Osteoblast (primary cell): Measurements from ENCODE around the gene COQ5. TPM values are rescaled to one million over a fixed set of nuclear protein-coding genes. Genes with fewer than 3 reads are reported as not detected.

Experiments used
- DNase-seq: peaks from one replicate; pipeline ENCODE4 v3.0.0; 2011; ENCODE audit warnings: low spot score, mixed read lengths; ENCODE audit not compliant: insufficient read length; ENCODE audit errors: missing footprints
- H2AFZ ChIP-seq: 2 replicates; pipeline ENCODE4 v1.6.0; 2011; ENCODE audit warnings: mild to moderate bottlenecking, low read length
- H3K27ac ChIP-seq: 2 replicates; pipeline ENCODE4 v1.5.1; 2011; ENCODE audit warnings: mild to moderate bottlenecking, low read depth, low read length, moderate library complexity
- H3K27me3 ChIP-seq: 2 replicates; pipeline ENCODE4 v1.6.0; 2012; ENCODE audit warnings: mild to moderate bottlenecking, control low read depth, inconsistent platforms, low read length, moderate library complexity; ENCODE audit not compliant: insufficient read depth
- H3K36me3 ChIP-seq: 2 replicates; pipeline ENCODE4 v1.5.1; 2011; ENCODE audit warnings: mild to moderate bottlenecking, low read length, control low read depth, moderate library complexity; ENCODE audit not compliant: insufficient read depth
- H3K4me1 ChIP-seq: 2 replicates; pipeline ENCODE4 v1.5.1; 2011; ENCODE audit warnings: mild to moderate bottlenecking, low read length, control low read depth, moderate library complexity; ENCODE audit not compliant: insufficient read depth
- H3K4me2 ChIP-seq: 2 replicates; pipeline ENCODE4 v1.6.0; 2011; ENCODE audit warnings: mild to moderate bottlenecking, low read length; ENCODE audit not compliant: insufficient read depth
- H3K4me3 ChIP-seq: fragments of 200-600 bp; sonication (generic); 3 replicates; pipeline ENCODE4 v1.5.1; 2012; ENCODE audit warnings: mild to moderate bottlenecking, low read length, inconsistent platforms; ENCODE audit not compliant: insufficient read depth
- H3K79me2 ChIP-seq: 2 replicates; pipeline ENCODE4 v1.6.0; 2012; ENCODE audit warnings: mild to moderate bottlenecking, low read length, control low read depth, inconsistent platforms; ENCODE audit not compliant: insufficient read depth
- H3K9me3 ChIP-seq: 2 replicates; pipeline ENCODE4 v1.5.1; 2011; ENCODE audit warnings: low read depth, low read length, control low read depth
- H4K20me1 ChIP-seq: 2 replicates; pipeline ENCODE4 v1.6.0; 2012; ENCODE audit warnings: mild to moderate bottlenecking, low read length, control low read depth; ENCODE audit not compliant: insufficient read depth
- total RNA-seq: library from RNA; depleted of rRNA; stranded (reverse); fragments of >200 nt; gene quantifications from 2 replicates; pipeline ENCODE4 v1.2.3, GENCODE V29; 2012
- TF ChIP-seq, protein P1 (sequence below): IDR thresholded peaks from 2 replicates; pipeline ENCODE4 v1.5.1; 2011; ENCODE audit warnings: mild to moderate bottlenecking, low read depth, low read length, moderate library complexity; ENCODE audit errors: extremely low read depth

COQ5 gene
- total RNA-seq, 1 donor = 15.2 TPM

DNA sequence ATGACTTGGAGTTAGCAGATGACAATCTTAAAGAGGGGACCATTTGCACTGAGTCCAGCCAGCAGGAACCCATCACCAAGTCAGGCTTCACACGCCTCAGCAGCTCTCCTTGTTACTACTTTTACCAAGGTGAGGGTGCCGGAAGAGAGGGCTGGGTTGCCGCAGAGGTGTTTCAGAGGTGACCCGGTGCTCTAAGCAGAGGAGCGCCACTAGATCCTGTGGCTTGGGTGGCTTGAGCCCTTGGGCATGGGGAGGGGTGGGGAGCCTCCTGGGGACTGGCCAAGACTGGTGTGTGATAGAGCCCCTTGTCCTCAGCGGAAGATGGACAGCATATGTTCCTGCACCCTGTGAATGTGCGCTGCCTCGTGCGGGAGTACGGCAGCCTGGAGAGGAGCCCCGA is 34.5 kb upstream of the COQ5 start:
- no peak for DNase-seq
- Histone ChIP-seq H3K27ac (no peak overlapping the region), H4K20me1 (peaks cover 7% of the 10 kb centered on the region), H3K36me3 (peaks cover 76% of the 10 kb centered on the region), H2AFZ (no peak overlapping the region), H3K4me2 (no peak overlapping the region), H3K9me3 (no peaks in the 10 kb centered on the region), H3K27me3 (no peaks in the 10 kb centered on the region), H3K4me1 (no peaks in the 10 kb centered on the region), H3K79me2 (peaks cover 26% of the 10 kb centered on the region), H3K4me3 (no peak overlapping the region)
- TF ChIP-seq, protein P1, sequence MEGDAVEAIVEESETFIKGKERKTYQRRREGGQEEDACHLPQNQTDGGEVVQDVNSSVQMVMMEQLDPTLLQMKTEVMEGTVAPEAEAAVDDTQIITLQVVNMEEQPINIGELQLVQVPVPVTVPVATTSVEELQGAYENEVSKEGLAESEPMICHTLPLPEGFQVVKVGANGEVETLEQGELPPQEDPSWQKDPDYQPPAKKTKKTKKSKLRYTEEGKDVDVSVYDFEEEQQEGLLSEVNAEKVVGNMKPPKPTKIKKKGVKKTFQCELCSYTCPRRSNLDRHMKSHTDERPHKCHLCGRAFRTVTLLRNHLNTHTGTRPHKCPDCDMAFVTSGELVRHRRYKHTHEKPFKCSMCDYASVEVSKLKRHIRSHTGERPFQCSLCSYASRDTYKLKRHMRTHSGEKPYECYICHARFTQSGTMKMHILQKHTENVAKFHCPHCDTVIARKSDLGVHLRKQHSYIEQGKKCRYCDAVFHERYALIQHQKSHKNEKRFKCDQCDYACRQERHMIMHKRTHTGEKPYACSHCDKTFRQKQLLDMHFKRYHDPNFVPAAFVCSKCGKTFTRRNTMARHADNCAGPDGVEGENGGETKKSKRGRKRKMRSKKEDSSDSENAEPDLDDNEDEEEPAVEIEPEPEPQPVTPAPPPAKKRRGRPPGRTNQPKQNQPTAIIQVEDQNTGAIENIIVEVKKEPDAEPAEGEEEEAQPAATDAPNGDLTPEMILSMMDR = no peak

DNA sequence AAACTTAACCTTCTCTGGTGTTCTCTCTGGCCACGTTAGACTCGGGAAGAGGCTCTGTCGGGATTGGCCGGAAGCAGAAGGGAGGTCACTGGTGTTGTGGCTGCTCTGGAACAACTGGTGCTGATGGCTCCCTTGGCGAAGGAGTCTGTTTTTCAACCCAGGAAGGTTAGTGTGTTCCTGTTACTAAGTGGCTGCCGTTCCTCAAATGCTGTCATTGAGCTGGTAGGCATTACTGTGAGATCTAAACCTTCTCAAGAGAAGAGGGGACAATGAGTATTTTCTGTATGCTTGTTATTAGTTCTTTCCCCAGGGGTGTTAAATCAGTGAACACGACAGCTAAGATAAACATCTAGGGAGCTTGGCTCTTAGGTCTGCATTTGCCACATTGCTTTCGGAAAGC is 33.9 kb upstream of the COQ5 start:
- DNase-seq = no peak
- Histone ChIP-seq H2AFZ (no peak overlapping the region), H3K79me2 (peaks cover 26% of the 10 kb centered on the region), H3K27me3 (no peaks in the 10 kb centered on the region), H3K4me3 (no peak overlapping the region), H3K4me2 (no peak overlapping the region), H4K20me1 (peaks cover 7% of the 10 kb centered on the region), H3K9me3 (no peaks in the 10 kb centered on the region), H3K36me3 (peaks cover 71% of the 10 kb centered on the region), H3K4me1 (no peaks in the 10 kb centered on the region), H3K27ac (no peak overlapping the region)
- TF ChIP-seq, protein P1 = no peak

DNA sequence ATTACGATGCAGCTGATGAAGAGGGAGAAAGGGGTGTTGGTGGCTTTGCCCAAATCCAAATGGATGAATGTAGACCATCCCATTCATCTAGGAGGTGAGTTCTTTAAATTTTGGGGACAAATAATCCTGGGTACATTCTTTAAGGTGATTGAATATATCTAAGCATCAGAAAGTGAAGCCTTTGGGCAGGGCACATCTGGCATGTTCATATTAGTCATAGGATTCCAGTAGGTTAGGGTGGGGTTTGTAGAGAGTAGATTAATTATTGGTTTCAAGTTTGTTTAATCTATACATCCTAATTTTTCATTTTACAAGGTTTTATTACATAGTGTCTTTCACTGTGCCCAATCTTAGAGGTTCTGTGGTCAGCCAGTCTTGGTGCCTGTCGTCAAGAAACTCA is 28.6 kb upstream of the COQ5 start:
- H3K4me1 ChIP-seq = no peaks in the 10 kb centered on the region
- no peak overlapping the region for H2AFZ ChIP-seq
- H3K27ac ChIP-seq = no peak overlapping the region
- no peaks in the 10 kb centered on the region for H3K9me3 ChIP-seq
- TF ChIP-seq, protein P1 = no peak
- peaks cover 57% of the 10 kb centered on the region for H3K36me3 ChIP-seq
- H3K4me2 ChIP-seq = no peak overlapping the region
- H3K79me2 ChIP-seq = peaks cover 26% of the 10 kb centered on the region
- peaks cover 11% of the 10 kb centered on the region for H4K20me1 ChIP-seq
- no peak for DNase-seq
- no peaks in the 10 kb centered on the region for H3K27me3 ChIP-seq
- H3K4me3 ChIP-seq = no peak overlapping the region

DNA sequence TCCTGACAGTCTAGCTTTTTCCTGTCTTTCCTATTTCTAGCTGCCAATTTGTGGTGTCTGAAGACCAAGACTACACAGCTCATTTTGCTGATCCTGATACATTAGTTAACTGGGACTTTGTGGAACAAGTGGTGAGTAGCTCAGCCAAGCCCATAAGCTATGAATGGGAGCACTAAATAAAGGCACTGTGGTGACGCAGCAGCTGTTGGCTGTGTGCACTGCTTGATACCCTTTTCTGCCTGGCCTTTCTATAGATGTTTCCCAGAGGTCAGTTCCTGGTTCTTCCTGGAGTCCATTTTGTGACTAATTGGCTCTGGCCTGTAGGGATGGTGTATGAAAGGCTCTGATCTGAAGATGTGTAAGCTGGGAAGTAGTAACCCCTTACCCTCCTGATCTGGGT is 25.7 kb upstream of the COQ5 start:
- DNase-seq = no peak
- Histone ChIP-seq H3K4me1 (peaks cover 6% of the 10 kb centered on the region), H2AFZ (no peak overlapping the region), H3K27ac (no peak overlapping the region), H3K27me3 (no peaks in the 10 kb centered on the region), H3K36me3 (peaks cover 45% of the 10 kb centered on the region), H3K4me2 (no peak overlapping the region), H3K4me3 (no peak overlapping the region), H3K9me3 (no peaks in the 10 kb centered on the region), H3K79me2 (peaks cover 44% of the 10 kb centered on the region), H4K20me1 (peaks cover 28% of the 10 kb centered on the region)
- TF ChIP-seq, protein P1 = no peak
